Testis (tissue), 3 donors: ENCODE data around the gene CD2. TPM values are rescaled to one million over a fixed set of nuclear protein-coding genes. Genes with fewer than 3 reads are reported as not detected.

ENCODE experiments used
- DNase-seq: peaks from one replicate; pipeline ENCODE4 v3.0.0-alpha.2; 2019
- H3K27ac ChIP-seq, 2 donors: fragments of 200-600 bp; sonication (generic); one replicate each; pipeline ENCODE4 v1.5.1; 2019
- H3K27me3 ChIP-seq: fragments of 200-600 bp; sonication (generic); one replicate; pipeline ENCODE4 v1.5.1; 2019
- H3K36me3 ChIP-seq: fragments of 200-600 bp; sonication (generic); one replicate; pipeline ENCODE4 v1.5.1; 2017; ENCODE audit warnings: low read depth; ENCODE audit errors: missing control alignments
- H3K4me1 ChIP-seq: fragments of 200-600 bp; sonication (generic); one replicate; pipeline ENCODE4 v1.5.1; 2019
- H3K4me3 ChIP-seq, 2 donors: fragments of 200-600 bp; sonication (generic); one replicate each; pipeline ENCODE4 v1.5.1; 2017 to 2019
- H3K9me3 ChIP-seq: fragments of 200-600 bp; sonication (generic); one replicate; pipeline ENCODE4 v1.5.1; 2017
- CTCF ChIP-seq, 3 experiments: fragments of 450-650 bp in 2 of 3; fragments of 200-600 bp in 1 of 3; sonication (generic) in 1 of 3; IDR thresholded peaks; one replicate each; pipeline ENCODE4 v1.5.1; 2016 to 2019; ENCODE audit warnings: antibody characterized with exemption in 3 of 3, mild to moderate bottlenecking in 2 of 3, moderate library complexity in 1 of 3
- POLR2A ChIP-seq: fragments of 450-650 bp; IDR thresholded peaks from one replicate; pipeline ENCODE4 v1.6.1; 2017; ENCODE audit warnings: antibody characterized with exemption, mild to moderate bottlenecking, moderate library complexity
- WGBS, 2 donors: methylation state at CpG; one replicate each; pipeline ENCODE4 v1.1.5; 2018; 5-methylcytosine and 5-hydroxymethylcytosine counted together
- intact Hi-C: fragments of 100-400 bp; cut with DNase I; formaldehyde crosslinking; loops from one replicate; pipeline ENCODE4 v1.15.1; 2023; ENCODE audit warnings: low total_unique reads
- polyA plus RNA-seq: library from polyadenylated mRNA; stranded (reverse); fragments of 350-450 nt; fragmentation: Illumina TruSeq; extraction: RNeasy Lipid Tissue Mini Kit (QIAGEN cat#74804); gene quantifications from one replicate; pipeline ENCODE4 v1.2.3, GENCODE V29; 2014; ENCODE audit warnings: low read depth, low replicate concordance; ENCODE audit not compliant: insufficient read depth
- total RNA-seq, 2 donors: library from RNA; depleted of rRNA; stranded (reverse); fragments of >200 nt; gene quantifications; one replicate each; pipeline ENCODE4 v1.2.3, GENCODE V29; 2016

Gene CD2
- total and polyA plus RNA-seq, 3 donors from 2014 or later, result 0.63 to 5.8 (median 1.4) TPM

DNA sequence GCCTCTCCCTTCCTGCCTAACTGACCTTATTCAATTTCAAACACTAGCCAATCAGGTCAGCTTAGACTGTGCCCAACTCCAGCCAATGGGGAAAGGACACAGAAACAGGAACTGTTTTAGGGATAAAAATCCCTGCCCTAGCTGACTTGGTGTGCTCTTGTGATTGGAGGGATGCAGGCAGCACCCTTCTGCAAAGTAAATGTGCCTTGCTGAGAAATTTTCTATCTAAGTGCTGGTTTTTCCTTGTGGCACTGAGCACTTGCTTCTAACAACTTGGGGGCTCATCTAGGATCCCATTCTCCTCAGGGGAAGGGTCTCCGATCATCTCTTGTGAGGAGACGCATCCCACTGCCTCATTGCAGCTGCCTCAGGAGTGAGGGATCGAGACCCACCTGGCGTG lies 10.7 kb upstream of the CD2 start:
- Histone ChIP-seq H3K4me1 (no peaks in the 10 kb centered on the region), H3K9me3 (no peaks in the 10 kb centered on the region), H3K36me3 (no peaks in the 10 kb centered on the region), H3K27me3 (no peaks in the 10 kb centered on the region), H3K4me3 (no peak overlapping the region), H3K27ac (no peak overlapping the region)
- TF ChIP-seq CTCF (IDR thresholded peaks at IDR 0.05) (no peak), POLR2A (no peak)
- intact Hi-C loops, result no loop called here
- no peak for DNase-seq
- WGBS, 2 donors, result 83 to 100% methylated on average over 1 to 4 of the region's 4 CpGs

GRCh38 chr1:116748272-116748671 lies 6.0 kb upstream of the CD2 start:
- DNase-seq, result no peak
- H3K4me1 ChIP-seq, result no peaks in the 10 kb centered on the region
- H3K27ac ChIP-seq, result no peak overlapping the region
- intact Hi-C loops, result no loop called here
- no peaks in the 10 kb centered on the region for H3K36me3 ChIP-seq
- TF ChIP-seq POLR2A (no peak), CTCF (IDR thresholded peaks at IDR 0.05) (no peak)
- H3K4me3 ChIP-seq, result no peak overlapping the region
- WGBS, 2 donors, result 97 to 100% methylated on average over 3 of the region's 3 CpGs
- no peaks in the 10 kb centered on the region for H3K9me3 ChIP-seq
- no peaks in the 10 kb centered on the region for H3K27me3 ChIP-seq

- intact Hi-C loops, result no loop called here
- no peak for DNase-seq
- H3K27me3 ChIP-seq, result no peaks in the 10 kb centered on the region
- WGBS, 2 donors, result 60 to 84% methylated on average over 4 of the region's 4 CpGs
- TF ChIP-seq CTCF (IDR thresholded peaks at IDR 0.05) (no peak), POLR2A (no peak)
- H3K9me3 ChIP-seq, result no peaks in the 10 kb centered on the region
- H3K4me1 ChIP-seq, result no peaks in the 10 kb centered on the region
- H3K27ac ChIP-seq, result no peak overlapping the region
- H3K4me3 ChIP-seq, result no peak overlapping the region
- H3K36me3 ChIP-seq, result no peaks in the 10 kb centered on the region
Measured at GRCh38 chr1:116751146-116751545, 3.1 kb upstream of the CD2 start.

DNA sequence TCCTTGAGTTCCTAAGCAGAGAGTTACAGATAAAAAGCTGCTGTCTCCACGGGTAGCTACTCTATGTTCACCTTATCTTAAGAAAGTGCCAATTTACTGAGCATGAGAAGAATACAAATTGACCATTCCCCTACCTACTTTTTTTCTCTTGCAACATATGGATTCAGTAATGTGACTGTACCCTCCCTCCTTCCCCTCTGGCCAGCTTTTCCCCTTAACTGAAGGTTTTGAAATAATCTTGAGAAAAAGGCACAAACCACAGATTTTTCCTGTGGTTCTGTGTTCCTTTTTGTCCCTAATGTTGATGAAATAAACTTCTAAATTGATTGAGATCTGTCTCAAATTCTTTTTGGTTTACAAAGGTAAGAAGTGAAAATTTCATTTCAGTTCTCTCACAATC lies 2.6 kb upstream of the CD2 start:
- DNase-seq, result no peak
- H3K4me1 ChIP-seq, result no peaks in the 10 kb centered on the region
- no peaks in the 10 kb centered on the region for H3K27me3 ChIP-seq
- H3K4me3 ChIP-seq, result no peak overlapping the region
- H3K36me3 ChIP-seq, result no peaks in the 10 kb centered on the region
- TF ChIP-seq POLR2A (no peak), CTCF (IDR thresholded peaks at IDR 0.05) (no peak)
- 35 to 40% methylated on average over 1 of the region's 1 CpG for WGBS, 2 donors
- H3K9me3 ChIP-seq, result no peaks in the 10 kb centered on the region
- no peak overlapping the region for H3K27ac ChIP-seq
- intact Hi-C loops, result no loop called here

- no peak overlapping the region for H3K4me3 ChIP-seq
- no peaks in the 10 kb centered on the region for H3K9me3 ChIP-seq
- H3K27me3 ChIP-seq, result no peaks in the 10 kb centered on the region
- no peaks in the 10 kb centered on the region for H3K36me3 ChIP-seq
- intact Hi-C loops, result no loop called here
- 72 to 73% methylated on average over 3 of the region's 3 CpGs for WGBS, 2 donors
- no peak overlapping the region for H3K27ac ChIP-seq
- no peak for DNase-seq
- TF ChIP-seq CTCF (IDR thresholded peaks at IDR 0.05) (no peak), POLR2A (no peak)
- no peaks in the 10 kb centered on the region for H3K4me1 ChIP-seq
Measured at GRCh38 chr1:116753312-116753711, 918 bp upstream of the CD2 start.
